Gastroesophageal sphincter (tissue), 4 donors: ENCODE measurements around the gene CSNK2A1. TPM values are rescaled to one million over a fixed set of nuclear protein-coding genes. Genes with fewer than 3 reads are reported as not detected.

ENCODE experiments used
- ATAC-seq: fragments of 150-250 bp; one replicate; pipeline ENCODE4 v1.9.1; 2016; ENCODE audit warnings: mild to moderate bottlenecking, moderate library complexity
- H3K27ac ChIP-seq, 4 donors: fragments of 200-600 bp; sonication (generic) in 3 of 4; 1 replicate in 3 of 4; 2 replicates in 1 of 4; pipeline ENCODE4 v1.5.1; 2016 to 2019
- H3K27me3 ChIP-seq: fragments of 200-600 bp; sonication (generic); one replicate; pipeline ENCODE4 v1.5.1; 2019
- H3K36me3 ChIP-seq, 2 donors: fragments of 200-600 bp; sonication (generic); one replicate each; pipeline ENCODE4 v1.5.1; 2019; ENCODE audit warnings: control low read depth in 1 of 2
- H3K4me1 ChIP-seq, 3 donors: fragments of 200-600 bp; sonication (generic); 1 replicate in 2 of 3; 2 replicates in 1 of 3; pipeline ENCODE4 v1.5.1; 2016 to 2019; ENCODE audit warnings: control low read depth in 2 of 3
- H3K4me3 ChIP-seq, 2 donors: fragments of 200-600 bp; sonication (generic); one replicate each; pipeline ENCODE4 v1.5.1; 2019; ENCODE audit warnings: mild to moderate bottlenecking in 1 of 2, moderate library complexity in 1 of 2
- H3K9me3 ChIP-seq, 3 donors: fragments of 200-600 bp; sonication (generic); one replicate each; pipeline ENCODE4 v1.5.1; 2017 to 2019; ENCODE audit warnings: control low read depth in 2 of 3
- CTCF ChIP-seq, 4 experiments: fragments of 200-600 bp in 2 of 4; fragments of 450-650 bp in 2 of 4; sonication (generic) in 1 of 4; IDR thresholded peaks; one replicate each; pipeline ENCODE4 v1.5.1; 2017 to 2019; ENCODE audit warnings: antibody characterized with exemption in 4 of 4, mild to moderate bottlenecking in 2 of 4, moderate library complexity in 2 of 4
- EP300 ChIP-seq: sonication (generic); formaldehyde crosslinking; IDR thresholded peaks from one replicate; pipeline ENCODE4 v1.6.1; 2017; ENCODE audit warnings: antibody characterized with exemption, mild to moderate bottlenecking
- POLR2A ChIP-seq, 2 donors: fragments of 450-650 bp; IDR thresholded peaks; one replicate each; pipeline ENCODE4 v1.6.1; 2017; ENCODE audit warnings: antibody characterized with exemption in 2 of 2, mild to moderate bottlenecking in 2 of 2, moderate library complexity in 1 of 2
- POLR2AphosphoS5 ChIP-seq: sonication (generic); formaldehyde crosslinking; IDR thresholded peaks from one replicate; pipeline ENCODE4 v1.6.1; 2017; ENCODE audit warnings: antibody characterized with exemption
- WGBS, 2 donors: methylation state at CpG; one replicate each; pipeline ENCODE4 v1.1.5; 2018; ENCODE audit warnings: low coverage in 1 of 2; 5-methylcytosine and 5-hydroxymethylcytosine counted together
- total RNA-seq, 4 donors: library from RNA; depleted of rRNA; stranded (reverse); fragments of >200 nt; gene quantifications; one replicate each; pipeline ENCODE4 v1.1.0, GENCODE V29; 2016

CSNK2A1 gene
- total RNA-seq, 4 donors from 2014 or later = 69.1 to 109 (median 92.2) TPM

GRCh38 chr20:572727-573126 is 29.1 kb upstream of the CSNK2A1 start:
- H3K36me3 ChIP-seq = no peaks in the 10 kb centered on the region
- peaks cover 88% of the 10 kb centered on the region for H3K27me3 ChIP-seq
- H3K4me3 ChIP-seq = no peak overlapping the region
- ATAC-seq = no peak
- peak overlapping the region in 1 of 4 donors; percentile 42 for H3K27ac ChIP-seq
- TF ChIP-seq EP300 (no peak), CTCF (IDR thresholded peaks at IDR 0.05) (no peak), POLR2A (IDR thresholded peaks at IDR 0.05) (no peak), POLR2AphosphoS5 (no peak)
- H3K9me3 ChIP-seq = no peaks in the 10 kb centered on the region
- 20 to 32% methylated on average over 3 to 4 of the region's 7 CpGs for WGBS, 2 donors
- H3K4me1 ChIP-seq = peaks cover 0 to 27% (median 9%) of the 10 kb centered on the region in 3 donors

- H3K4me1 ChIP-seq = peaks cover 0 to 27% (median 9%) of the 10 kb centered on the region in 3 donors
- peak overlapping the region in 1 of 4 donors; percentile 42 for H3K27ac ChIP-seq
- peak; percentile 75 for ATAC-seq
- WGBS, 2 donors = 0% methylated on average over 1 to 3 of the region's 24 CpGs
- H3K36me3 ChIP-seq = no peaks in the 10 kb centered on the region
- TF ChIP-seq POLR2AphosphoS5 (no peak), POLR2A (IDR thresholded peaks at IDR 0.05) (no peak), CTCF (IDR thresholded peaks at IDR 0.05) (no peak), EP300 (no peak)
- no peaks in the 10 kb centered on the region for H3K9me3 ChIP-seq
- peaks cover 96% of the 10 kb centered on the region for H3K27me3 ChIP-seq
- H3K4me3 ChIP-seq = peak overlapping the region in 1 of 2 donors; percentile 2
Observed at GRCh38 chr20:571754-572441, 28.3 kb upstream of the CSNK2A1 start.

GRCh38 chr20:568673-569415 is 25.3 kb upstream of the CSNK2A1 start:
- ATAC-seq = no peak
- TF ChIP-seq POLR2AphosphoS5 = no peak
- Histone ChIP-seq H3K27ac (peak overlapping the region in 1 of 4 donors; percentile 16), H3K4me1 (peaks cover 0 to 27% (median 9%) of the 10 kb centered on the region in 3 donors), H3K4me3 (no peak overlapping the region), H3K36me3 (no peaks in the 10 kb centered on the region), H3K27me3 (peaks cover 89% of the 10 kb centered on the region), H3K9me3 (no peaks in the 10 kb centered on the region)
- 50 to 53% methylated on average over 1 to 8 of the region's 14 CpGs for WGBS, 2 donors

GRCh38 chr20:568097-568652 is 24.6 kb upstream of the CSNK2A1 start:
- TF ChIP-seq CTCF (IDR thresholded peaks at IDR 0.05) (no peak), POLR2A (IDR thresholded peaks at IDR 0.05) (no peak), EP300 (no peak), POLR2AphosphoS5 (no peak)
- H3K27ac ChIP-seq = peak overlapping the region in 1 of 4 donors; percentile 16
- H3K9me3 ChIP-seq = no peaks in the 10 kb centered on the region
- peaks cover 0 to 27% (median 9%) of the 10 kb centered on the region in 3 donors for H3K4me1 ChIP-seq
- no peaks in the 10 kb centered on the region for H3K36me3 ChIP-seq
- WGBS, 2 donors = no CpG with 5 or more reads among the region's 20 CpGs
- no peak overlapping the region for H3K4me3 ChIP-seq
- no peak for ATAC-seq
- peaks cover 88% of the 10 kb centered on the region for H3K27me3 ChIP-seq

- Histone ChIP-seq H3K36me3 (no peaks in the 10 kb centered on the region), H3K4me1 (peaks cover 0 to 5% (median 0%) of the 10 kb centered on the region in 3 donors), H3K4me3 (no peak overlapping the region), H3K27me3 (peaks cover 79% of the 10 kb centered on the region), H3K27ac (no peak overlapping the region), H3K9me3 (no peaks in the 10 kb centered on the region)
- ATAC-seq = no peak
- WGBS, 2 donors = 82 to 83% methylated on average over 3 of the region's 3 CpGs
- no peak for TF ChIP-seq CTCF (IDR thresholded peaks at IDR 0.05)
- no peak for TF ChIP-seq EP300
- no peak for TF ChIP-seq POLR2AphosphoS5
- no peak for TF ChIP-seq POLR2A (IDR thresholded peaks at IDR 0.05)
Observed at GRCh38 chr20:564192-564591, 20.6 kb upstream of the CSNK2A1 start.
